Measurements from ENCODE around the gene TARS3. TPM values are rescaled to one million over a fixed set of nuclear protein-coding genes. Genes with fewer than 3 reads are reported as not detected.

Gene TARS3
- total RNA-seq, 1 experiment from 2014 or later, result 5.8 TPM

GRCh38 chr15:101607108-101607507 lies 117.2 kb downstream of the TARS3 start:
- no peak for DNase-seq (ENCODE audit: low spot score)

GRCh38 chr15:101604124-101604874 lies 120.0 kb downstream of the TARS3 start:
- DNase-seq (ENCODE audit: low spot score), result peak; percentile 17

Small RNA genes lying within 50 kb of the gene (small RNA-seq; reads per million reads assigned to genes)
- gene RN7SL209P (not detected), gene RNU6-807P (not detected)

Other genes starting within 250 kb of the TARS3 start
- gene PCSK6, start 234.8 kb downstream of the TARS3 start, total RNA-seq (2014; rRNA removed; shearing (Covaris generic)), result 79.8 and 81.0 TPM in 2 replicates
- gene TM2D3, start 72.1 kb downstream of the TARS3 start, total RNA-seq (2014; rRNA removed; shearing (Covaris generic)), result 21.0 and 23.9 TPM in 2 replicates
- not detected in 2 replicates for gene OR4F6, start 79.0 kb upstream of the TARS3 start, total RNA-seq (2014; rRNA removed; shearing (Covaris generic))
- gene OR4F15, start 87.7 kb upstream of the TARS3 start, total RNA-seq (2014; rRNA removed; shearing (Covaris generic)), result not detected in 2 replicates

All from HT-29 (cell line).